ENCODE measurements around the gene RASA3. TPM values are rescaled to one million over a fixed set of nuclear protein-coding genes. Genes with fewer than 3 reads are reported as not detected.

Gene RASA3
- total and polyA plus RNA-seq, 10 of the 15 experiments (the other 5 are each of a cell fraction or from before 2014, with no cell fraction given), result 0.79 to 33.9 (median 17.6) TPM

DNA sequence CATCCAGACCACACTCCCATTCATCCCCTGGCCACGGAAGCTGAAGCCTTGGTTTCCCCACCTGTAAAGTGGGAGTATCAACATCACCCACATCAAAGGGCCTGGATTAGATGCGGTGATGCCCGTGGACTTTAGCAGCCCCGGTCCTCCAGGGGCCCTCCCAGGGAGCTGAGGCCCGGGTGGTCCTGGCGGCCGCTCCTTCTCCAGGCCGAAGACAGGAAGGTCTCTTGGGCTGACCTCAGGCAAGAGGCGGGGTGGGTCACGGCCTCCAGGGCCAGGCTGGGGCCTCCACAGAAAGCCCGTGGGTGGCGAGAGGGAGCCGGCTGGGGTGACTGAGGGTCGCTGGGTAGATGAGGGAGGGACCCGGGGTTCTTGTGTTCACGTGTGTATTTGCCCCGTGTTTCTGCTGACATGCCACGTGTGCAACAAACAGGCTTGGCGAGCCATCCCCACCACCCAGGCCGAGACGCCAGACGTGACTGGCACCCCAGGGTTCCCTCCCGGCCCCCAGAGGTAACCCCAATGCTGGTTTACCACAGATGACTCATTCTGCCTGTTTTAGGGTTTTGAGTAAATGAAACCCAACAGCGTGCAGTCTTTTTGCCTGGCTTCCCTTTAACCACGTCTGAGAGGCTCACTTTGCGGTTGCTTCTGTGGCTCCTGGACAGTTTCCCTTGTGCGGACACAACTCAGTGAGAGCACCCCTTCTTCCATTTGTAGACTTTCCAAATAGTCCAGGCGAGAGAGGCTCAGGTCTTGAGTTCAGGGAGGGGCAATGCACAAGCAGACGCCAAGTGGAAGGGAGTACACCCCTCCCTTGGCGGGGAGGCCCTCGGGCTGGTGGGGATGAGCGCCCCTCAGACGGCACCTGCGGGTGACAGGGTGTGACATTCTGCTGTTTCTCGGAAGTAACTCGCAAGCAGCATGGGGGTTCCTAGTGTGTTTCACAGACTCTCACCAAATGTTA lies 201.5 kb downstream of the RASA3 start (continued):
- TF ChIP-seq, protein P1, sequence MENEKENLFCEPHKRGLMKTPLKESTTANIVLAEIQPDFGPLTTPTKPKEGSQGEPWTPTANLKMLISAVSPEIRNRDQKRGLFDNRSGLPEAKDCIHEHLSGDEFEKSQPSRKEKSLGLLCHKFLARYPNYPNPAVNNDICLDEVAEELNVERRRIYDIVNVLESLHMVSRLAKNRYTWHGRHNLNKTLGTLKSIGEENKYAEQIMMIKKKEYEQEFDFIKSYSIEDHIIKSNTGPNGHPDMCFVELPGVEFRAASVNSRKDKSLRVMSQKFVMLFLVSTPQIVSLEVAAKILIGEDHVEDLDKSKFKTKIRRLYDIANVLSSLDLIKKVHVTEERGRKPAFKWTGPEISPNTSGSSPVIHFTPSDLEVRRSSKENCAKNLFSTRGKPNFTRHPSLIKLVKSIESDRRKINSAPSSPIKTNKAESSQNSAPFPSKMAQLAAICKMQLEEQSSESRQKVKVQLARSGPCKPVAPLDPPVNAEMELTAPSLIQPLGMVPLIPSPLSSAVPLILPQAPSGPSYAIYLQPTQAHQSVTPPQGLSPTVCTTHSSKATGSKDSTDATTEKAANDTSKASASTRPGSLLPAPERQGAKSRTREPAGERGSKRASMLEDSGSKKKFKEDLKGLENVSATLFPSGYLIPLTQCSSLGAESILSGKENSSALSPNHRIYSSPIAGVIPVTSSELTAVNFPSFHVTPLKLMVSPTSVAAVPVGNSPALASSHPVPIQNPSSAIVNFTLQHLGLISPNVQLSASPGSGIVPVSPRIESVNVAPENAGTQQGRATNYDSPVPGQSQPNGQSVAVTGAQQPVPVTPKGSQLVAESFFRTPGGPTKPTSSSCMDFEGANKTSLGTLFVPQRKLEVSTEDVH (IDR thresholded peaks at IDR 0.05; ENCODE audit: low read depth, partially characterized antibody), result no peak
- TF ChIP-seq ETV6 (conservative IDR thresholded peaks at IDR 0.05 in 1 of 2, IDR thresholded peaks at IDR 0.05 in 1 of 2; ENCODE audit: borderline replicate concordance in 1 of 2, low read depth in 1 of 2) (peak in 1 of 2 experiments; percentile 59; a peak in 1 of 4 replicates), ATF7 (IDR thresholded peaks at IDR 0.05; ENCODE audit: low read depth) (peak; percentile 55), CBFB (IDR thresholded peaks at IDR 0.05; ENCODE audit: low read depth) (peak; percentile 96), RAD21 (IDR thresholded peaks at IDR 0.05; ENCODE audit: insufficient read depth, low read depth, low read length) (no peak), RFX5 (IDR thresholded peaks at IDR 0.05; ENCODE audit: low read depth, low read length) (no peak), FOXM1 (IDR thresholded peaks at IDR 0.05; ENCODE audit: low read depth, low read length) (peak; percentile 73), HDAC6 (IDR thresholded peaks at IDR 0.05; ENCODE audit: unreplicated experiment) (no peak), ZZZ3 (IDR thresholded peaks at IDR 0.05; ENCODE audit: control insufficient read depth, insufficient read length, low read depth) (no peak), RCOR1 (conservative IDR thresholded peaks at IDR 0.05; ENCODE audit: low read depth, low read length) (no peak), SMARCA5 (IDR thresholded peaks at IDR 0.05) (no peak)
- TF ChIP-seq, protein P2, sequence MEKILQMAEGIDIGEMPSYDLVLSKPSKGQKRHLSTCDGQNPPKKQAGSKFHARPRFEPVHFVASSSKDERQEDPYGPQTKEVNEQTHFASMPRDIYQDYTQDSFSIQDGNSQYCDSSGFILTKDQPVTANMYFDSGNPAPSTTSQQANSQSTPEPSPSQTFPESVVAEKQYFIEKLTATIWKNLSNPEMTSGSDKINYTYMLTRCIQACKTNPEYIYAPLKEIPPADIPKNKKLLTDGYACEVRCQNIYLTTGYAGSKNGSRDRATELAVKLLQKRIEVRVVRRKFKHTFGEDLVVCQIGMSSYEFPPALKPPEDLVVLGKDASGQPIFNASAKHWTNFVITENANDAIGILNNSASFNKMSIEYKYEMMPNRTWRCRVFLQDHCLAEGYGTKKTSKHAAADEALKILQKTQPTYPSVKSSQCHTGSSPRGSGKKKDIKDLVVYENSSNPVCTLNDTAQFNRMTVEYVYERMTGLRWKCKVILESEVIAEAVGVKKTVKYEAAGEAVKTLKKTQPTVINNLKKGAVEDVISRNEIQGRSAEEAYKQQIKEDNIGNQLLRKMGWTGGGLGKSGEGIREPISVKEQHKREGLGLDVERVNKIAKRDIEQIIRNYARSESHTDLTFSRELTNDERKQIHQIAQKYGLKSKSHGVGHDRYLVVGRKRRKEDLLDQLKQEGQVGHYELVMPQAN (conservative IDR thresholded peaks at IDR 0.05), result no peak

Data from GM12878 (cell line).